GM21515 (cell line): ENCODE results near the gene SMCHD1.
"Not testable (repeated sequence)": the region's sequence is repeated elsewhere in the genome, so short reads cannot be mapped to it uniquely, and the experiment has no call there.

Experiments used
- ATAC-seq: cut with Tn5 transposase; IDR thresholded peaks from one replicate; pipeline ENCODE4 v1.9.1; 2021; ENCODE audit not compliant: unreplicated experiment

The SMCHD1 gene

DNA sequence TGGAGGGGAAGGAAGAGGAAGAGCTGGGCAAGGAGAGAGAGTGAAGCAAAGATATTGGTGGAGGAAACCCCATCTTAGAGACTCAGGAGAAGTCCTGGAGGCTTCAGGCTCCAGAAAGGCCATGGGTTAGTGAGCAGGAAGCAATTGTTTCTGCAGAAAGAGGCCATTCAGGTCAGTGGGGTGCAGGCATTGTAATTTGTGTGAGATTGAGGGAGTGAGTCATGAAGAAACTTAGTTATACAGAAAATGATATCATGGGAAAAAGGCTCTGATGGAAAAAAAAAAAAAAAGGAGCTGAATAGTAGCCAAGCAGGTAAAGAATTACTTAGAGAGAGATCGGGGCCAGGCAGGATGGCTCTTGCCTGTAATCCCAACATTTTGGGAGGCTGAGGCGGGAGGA is 195.3 kb downstream of the SMCHD1 start:
- ATAC-seq, result no peak

DNA sequence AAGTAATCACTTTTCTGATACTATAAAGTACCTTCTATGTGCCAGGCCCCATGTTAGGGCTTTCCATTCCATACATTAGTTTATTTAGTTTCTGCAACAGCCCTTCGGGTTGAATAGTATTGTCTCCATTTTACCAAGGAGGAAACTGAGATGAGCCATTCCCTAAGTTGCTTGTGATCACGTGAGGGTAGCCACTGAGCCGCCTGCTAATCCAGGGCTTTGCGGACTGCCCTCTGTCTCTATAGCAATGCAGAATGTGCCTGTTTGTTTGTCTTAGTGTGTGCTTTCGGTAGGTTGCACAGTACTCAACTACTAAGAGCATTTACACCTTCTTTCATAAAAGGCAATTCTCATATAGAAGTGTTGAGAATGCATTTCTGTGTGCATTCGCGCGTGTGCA is 196.2 kb downstream of the SMCHD1 start:
- ATAC-seq, result no peak

DNA sequence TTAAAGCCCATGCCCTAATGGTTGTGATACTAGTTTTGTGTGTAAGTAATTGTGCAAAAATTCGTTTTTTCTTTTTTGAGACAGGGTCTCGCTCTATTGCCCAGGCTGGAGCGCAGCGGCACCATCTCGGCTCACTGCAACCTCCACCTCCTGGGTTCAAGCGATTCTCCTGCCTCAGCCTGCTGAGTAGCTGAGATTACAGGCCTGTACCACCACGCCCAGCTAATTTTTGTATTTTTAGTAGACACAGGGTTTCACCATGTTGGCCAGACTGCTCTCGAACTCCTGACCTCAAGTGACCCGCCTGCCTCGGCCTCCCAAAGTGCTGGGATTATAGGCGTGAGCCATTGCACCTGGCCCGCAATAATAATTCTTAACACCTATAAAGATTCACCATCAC is 196.9 kb downstream of the SMCHD1 start:
- not testable (repeated sequence) for ATAC-seq

DNA sequence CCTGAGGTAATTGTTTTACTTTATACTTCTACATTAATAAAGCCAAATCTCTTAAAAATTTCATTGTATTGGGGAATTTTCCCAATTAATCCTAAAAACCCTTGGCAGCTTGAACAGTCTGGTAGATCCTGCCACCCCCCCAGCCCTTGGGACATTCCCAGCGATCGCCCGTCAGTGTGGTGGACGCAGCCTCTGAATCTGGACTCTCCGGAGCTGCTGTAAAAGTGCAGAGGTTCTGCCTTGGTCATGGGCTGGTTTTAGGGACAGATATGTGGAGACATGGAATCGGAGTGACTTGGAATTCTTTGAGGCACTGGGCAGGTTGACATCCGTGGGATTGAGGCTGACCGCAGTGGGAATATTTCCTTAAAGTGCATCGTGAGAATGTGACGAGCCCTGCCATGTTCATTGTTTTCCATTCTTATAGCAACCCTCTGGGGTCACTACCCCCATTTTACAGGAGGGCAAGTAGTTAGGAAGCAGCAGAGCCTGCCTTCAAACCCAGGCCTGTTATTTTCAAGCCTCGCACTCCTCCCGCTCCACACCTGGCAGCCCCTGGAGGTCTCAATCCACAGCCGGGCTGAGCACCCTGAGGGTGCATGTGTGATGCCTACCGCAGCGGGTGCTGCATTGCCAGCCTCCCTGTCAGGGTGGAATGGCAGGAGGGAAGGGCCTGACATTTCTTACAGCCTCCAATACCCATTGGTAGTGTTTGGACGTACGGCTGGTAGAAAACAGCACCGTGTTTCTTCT is 197.8 kb downstream of the SMCHD1 start:
- no peak for ATAC-seq

DNA sequence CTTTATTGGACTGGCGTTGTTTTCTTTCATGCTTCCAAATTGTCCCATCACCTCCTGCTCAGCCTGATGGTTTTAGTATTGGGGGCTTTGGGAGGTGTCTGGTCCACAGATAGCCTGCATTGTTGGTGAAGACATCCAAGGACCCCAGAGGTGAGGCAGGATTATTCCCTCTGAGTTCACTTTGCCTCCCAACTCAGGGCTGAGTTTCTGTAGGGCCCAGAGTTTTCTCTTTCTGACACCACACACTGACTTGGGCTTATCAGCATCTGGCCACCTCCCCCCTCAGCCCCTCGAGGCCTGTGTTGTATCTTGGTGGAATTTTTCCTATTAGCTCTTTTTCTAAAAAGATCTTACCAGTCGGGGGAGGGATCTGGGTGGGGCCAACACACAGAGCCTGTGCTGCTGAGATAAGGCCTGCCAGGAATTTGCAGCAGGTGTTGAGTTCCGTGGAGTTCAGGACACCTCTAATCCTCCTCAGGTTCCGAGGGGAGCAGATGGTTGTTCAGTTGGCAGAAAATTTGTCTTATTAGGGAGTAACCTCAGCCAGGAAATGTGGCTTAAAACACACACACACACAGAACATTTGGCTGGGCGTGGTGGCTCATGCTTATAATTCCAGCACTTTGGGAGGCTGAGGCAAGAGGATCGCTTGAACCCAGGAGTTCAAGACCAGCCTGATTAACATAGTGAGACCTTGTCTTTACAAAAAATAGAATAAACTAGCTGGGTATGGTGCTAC is 198.6 kb downstream of the SMCHD1 start:
- no peak for ATAC-seq
